Left colon (tissue), 2 donors: ENCODE data around the gene FAM83D. TPM values are rescaled to one million over a fixed set of nuclear protein-coding genes. Genes with fewer than 3 reads are reported as not detected.
"Not testable (repeated sequence)": the region's sequence is repeated elsewhere in the genome, so short reads cannot be mapped to it uniquely, and the experiment has no call there.

Source experiments
- ATAC-seq: fragments of 200-7000 bp; cut with Tn5 transposase; one replicate; pipeline ENCODE4 v1.9.1; 2020; ENCODE audit warnings: mild to moderate bottlenecking, moderate library complexity
- DNase-seq, 2 donors: peaks; one replicate each; pipeline ENCODE4 v3.0.0-alpha.2; 2020
- intact Hi-C, 2 donors: fragments of 100-400 bp; cut with DNase I in 1 of 2; cut with micrococcal nuclease in 1 of 2; formaldehyde crosslinking; loops; one replicate each; pipeline versions ENCODE4 v1.11.2 to v1.14.0; 2022; cut with DNase I, micrococcal nuclease
- total RNA-seq, 2 donors: library from RNA; stranded (reverse); fragmentation: NEBNext Ultra II Directional; extraction: Animal tissue kit (Norgen Biotek cat#: 25700); gene quantifications; one replicate each; pipeline ENCODE4 v1.2.1, GENCODE V29; 2021
- donor health status: DM: no; HTN: no; CAD: no.
- donor health status: DM: yes; HTN: yes; CAD: no.

The FAM83D gene
- total RNA-seq, 2 donors from 2014 or later, result 9.4 to 11.2 TPM

DNA sequence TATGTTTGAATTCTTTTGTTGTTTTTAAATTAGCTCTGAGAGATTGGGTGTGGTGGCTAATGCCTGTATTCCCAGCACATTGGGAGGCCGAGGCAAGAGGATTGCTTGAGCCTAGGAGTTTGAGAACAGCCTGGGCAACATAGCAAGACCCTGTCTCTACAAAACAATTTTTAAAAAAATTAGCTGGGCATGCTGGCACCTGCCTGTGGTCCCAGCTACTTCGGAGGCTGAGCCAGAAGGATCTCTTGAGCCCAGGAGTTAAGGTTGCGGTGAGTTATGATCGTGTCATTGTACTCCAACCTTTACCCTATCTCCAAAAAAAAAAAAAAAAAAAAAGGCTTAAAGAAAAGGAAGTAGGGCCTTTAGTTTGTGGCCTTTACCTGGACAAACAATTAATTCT is 58.8 kb downstream of the FAM83D start:
- no peak for DNase-seq
- peak; percentile 63 for ATAC-seq
- intact Hi-C loops, result no loop called here

DNA sequence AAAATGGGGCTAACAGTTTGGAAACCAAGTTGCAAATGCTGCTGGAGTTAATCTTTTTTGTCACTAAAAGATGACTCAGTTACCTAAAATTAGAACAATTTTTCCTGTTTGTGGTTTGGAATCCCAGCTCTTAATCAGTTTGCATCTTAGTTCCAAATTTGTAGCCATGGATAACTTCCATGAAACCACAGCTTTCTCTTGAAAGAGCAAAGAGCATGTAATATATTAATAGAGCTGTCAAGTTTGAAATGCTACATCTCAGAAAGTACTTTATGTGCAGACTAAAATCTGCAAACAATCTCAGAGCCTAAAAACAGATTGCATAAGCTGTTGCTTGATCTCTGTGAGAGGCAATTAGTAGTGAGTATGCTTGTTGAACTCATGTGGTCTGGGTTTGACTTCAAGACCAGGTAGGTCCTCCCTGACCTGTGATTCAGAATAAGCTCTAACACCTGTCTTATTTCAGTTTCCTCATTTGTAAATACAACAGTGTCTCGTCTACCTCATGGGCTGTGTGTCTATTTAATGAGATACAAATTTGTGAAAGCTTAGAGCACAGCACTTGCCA is 59.5 kb downstream of the FAM83D start:
- intact Hi-C loops, result no loop called here
- DNase-seq (no peak), ATAC-seq (peak; percentile 41)

DNA sequence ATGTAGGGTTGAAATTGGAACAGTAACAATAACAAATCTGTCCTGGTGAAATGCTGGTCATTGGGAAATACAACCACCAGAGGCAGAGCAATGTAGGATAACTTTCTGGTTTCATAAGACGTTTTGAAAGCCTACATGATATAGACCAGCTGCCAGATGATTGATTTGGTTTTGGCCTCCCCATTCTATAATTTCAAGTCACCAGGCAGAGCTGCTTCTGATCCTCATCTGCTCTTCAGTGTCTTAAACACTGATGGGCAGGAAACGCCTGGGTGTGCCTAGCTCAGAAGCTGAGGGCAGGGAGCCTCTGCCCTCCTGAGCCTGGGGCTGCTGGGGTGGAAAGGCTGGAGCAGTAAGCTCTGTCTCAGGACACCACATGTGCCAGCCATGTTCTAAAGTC is 60.4 kb downstream of the FAM83D start:
- no peak for DNase-seq
- peak; percentile 22 for ATAC-seq
- intact Hi-C loops, result no loop called here

DNA sequence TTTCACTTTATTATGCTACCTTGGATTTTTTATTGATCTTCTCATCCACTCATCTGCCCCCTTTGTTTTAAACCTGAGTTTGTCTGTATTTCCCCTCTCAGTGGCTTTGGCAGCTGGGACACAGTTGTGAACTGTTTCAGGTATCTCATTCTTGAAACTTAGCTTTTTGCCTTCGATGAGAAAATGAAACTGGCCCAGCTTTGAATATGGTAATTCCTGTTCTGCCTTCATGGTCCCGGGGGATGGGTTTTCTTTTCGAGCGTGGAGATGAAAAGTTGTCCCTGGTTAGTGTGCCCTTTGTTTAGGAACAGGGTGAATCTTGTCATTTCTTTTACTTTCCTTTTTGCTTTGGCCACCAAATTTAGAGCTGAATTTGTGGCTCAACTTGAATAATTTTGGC is 61.6 kb downstream of the FAM83D start:
- DNase-seq, result no peak
- intact Hi-C loops, result no loop called here
- ATAC-seq, result no peak

DNA sequence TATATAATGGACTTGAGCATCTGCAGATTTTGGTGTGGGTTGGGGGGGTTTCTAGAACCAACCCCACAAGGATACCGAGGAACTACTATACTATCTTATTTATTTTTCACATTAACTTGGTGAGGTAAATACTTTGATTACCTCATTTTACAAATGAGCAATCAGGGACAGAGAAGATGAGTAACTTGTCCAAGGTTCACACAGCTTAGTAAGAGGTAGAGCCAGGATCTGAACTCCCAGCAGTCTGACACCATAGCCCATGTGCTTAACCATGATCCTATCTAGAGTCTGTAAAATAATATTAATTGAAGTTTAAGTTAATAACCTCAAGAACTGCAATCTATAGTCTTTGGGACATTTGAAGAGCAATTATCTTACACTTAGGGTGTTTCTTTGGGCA is 64.5 kb downstream of the FAM83D start:
- no peak for DNase-seq
- ATAC-seq, result no peak
- intact Hi-C loops, result no loop called here

DNA sequence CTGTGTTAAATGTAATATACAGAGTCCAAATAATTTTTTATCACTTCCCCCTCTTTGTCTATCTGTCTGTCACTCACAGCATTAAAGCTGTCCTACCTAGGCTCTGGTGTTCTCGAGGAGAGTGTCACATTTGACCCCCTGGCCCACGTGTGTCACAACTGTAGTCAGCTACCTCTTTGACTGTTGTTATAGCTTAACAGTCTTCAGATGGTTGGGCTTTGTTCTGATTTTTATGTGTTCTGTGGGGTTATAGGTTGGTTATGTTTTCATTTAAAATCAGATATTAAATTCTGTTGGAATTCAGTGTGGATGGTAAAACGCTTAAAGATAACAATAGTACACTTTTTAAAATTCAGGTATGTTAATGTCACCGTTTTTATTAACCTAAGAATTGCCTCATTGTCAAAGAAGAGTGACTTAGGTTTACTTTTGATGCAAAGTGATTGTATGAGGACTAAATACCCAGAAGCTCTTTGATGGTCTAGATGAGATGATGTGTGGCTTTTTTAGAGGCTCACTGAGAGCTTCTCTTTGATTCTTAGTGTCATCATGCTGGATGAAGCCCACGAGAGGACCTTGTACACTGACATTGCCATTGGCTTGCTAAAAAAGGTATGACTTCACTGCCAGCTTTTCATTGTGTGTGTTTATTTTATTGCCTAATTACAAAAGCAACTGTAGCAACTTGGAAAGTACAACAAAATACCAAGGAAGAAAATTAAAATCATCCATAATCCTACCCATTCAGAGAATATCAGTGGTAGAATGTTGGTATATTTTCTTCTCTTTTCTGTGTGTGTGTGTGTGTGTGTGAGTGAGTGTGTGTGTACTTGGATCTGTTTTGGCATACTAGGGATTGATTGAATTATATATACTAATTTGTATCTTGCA is 65.8 kb downstream of the FAM83D start:
- intact Hi-C loops, result no loop called here
- ATAC-seq (no peak), DNase-seq (no peak)

DNA sequence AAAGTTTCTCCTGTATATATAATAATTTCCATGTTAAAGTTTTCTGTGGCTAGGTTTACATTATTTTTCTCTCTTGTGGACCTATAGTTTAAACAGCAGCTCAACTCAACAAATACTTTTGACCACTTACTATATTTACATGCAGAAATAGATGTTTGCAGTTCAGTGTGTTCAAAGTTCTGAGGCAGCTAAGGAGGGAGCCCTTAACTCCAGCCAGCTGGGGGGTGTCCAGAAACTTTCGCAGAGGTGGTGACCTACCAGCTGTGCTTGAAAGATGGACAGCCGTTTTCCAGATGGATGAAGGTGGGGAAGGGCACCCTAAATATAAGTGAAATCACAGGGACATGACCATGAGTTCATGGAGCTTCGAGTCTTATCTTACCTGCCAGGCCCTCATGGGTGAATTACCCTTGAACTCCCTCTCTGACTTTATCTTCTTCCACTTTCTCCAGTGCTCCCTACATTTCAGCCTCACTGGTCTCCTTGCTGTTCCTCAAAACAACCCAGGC is 69.4 kb downstream of the FAM83D start:
- DNase-seq (no peak), ATAC-seq (no peak)
- intact Hi-C loops, result no loop called here

DNA sequence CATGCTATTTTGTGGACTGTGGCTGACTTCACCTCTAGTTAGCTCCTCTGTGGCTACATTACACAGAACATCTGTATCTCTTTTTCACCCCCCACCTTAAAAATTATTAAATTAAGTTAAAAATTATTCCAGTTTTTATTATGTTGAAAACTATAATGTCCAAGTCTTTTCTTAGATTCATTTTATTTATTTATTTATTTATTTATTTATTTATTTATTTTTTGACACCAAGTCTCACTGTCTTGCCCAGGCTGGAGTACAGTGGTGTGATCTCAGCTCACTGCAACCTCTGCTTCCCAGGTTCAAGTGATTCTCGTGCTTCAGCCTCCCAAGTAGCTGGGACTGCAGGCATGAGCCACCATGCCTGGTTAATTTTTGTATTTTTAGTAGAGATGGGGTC is 70.6 kb downstream of the FAM83D start:
- ATAC-seq, intact Hi-C loops, DNase-seq: not testable (repeated sequence)

DNA sequence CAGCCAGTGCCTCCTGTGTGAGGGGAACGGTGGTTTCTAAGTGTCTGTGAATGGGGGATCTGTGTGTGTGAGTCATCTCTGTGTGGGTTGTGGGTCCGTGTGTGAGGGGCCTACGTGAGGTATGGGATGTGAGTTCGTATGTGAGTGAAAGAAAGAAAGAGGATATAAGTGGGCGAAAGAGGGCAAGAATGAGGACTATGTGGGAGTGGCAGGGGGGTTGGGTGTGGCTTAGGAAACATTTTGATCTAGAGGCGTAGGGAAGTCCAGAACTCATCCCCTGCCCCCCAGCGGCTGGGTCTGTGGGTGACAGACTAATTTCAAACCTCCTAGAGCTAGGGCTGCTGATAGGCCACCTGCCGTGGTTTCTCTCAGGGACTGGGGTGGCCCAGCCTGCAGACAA is 71.4 kb downstream of the FAM83D start:
- intact Hi-C loops, result no loop called here
- DNase-seq (no peak), ATAC-seq (no peak)

DNA sequence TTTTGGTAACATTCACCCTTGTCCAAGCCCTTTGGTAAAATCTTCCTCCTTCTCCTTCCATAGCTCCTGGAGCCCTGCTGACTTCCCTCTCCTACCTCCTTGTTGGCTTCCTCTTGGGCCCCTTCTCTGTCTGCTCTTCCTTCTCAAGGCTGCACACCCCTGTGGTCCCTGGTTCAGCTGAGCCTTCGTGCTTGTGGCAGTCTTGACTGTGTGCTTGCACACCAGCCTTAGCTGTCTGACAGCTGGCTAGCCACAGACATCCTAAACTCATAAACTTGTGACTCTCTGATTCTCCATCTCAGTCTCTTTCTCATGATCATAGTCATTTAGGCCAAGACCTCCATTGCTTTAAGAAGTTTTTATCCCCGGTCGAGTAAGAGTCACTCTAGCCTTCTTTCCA is 73.0 kb downstream of the FAM83D start:
- DNase-seq, result no peak
- intact Hi-C loops, result no loop called here
- ATAC-seq, result no peak

DNA sequence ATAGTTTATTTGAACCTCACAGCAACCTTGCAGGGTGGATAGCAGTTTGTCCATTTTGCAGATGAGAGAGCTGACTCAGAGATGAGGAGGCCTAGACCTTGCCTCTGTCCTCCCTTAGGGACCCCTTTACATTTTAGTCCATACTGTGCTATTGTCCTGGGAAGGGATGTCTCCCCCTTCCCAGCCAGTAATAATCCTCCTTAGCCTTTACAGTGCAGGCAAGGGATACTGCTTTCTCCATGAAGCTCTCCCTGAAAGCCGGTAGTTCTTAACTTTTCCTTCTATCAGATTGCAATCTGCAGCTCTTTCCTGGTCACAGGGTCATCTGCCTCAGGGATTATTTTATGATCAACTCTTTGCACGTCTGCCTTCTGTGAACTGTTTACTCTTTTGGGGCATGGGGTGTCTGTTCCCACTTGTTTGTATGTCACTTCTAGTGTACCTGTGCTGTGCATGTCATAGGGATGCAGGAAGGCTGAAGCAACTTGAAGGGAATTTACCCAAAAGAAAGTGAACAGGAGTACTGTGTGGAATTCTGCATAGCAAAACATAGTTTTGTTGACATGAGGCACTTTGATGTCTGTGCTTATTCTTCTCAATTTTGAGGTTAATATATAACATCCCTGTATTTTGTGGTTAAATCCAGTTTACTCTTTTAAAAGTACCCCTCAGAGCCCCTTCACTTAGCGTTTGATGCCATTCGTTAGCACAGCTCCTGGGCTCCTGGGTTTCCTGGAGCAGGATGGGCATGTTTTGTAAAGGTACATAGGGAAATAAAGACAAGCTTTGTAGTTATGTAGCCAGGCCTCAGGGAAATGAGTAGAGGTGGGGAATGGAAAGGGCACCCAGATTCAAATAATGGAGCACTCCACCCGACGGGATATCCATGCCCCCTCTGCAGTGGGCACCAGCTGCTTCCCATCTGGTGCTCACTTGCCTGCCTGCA is 74.0 kb downstream of the FAM83D start:
- DNase-seq (no peak), ATAC-seq (peak; percentile 56)
- intact Hi-C loops, result no loop called here

Other genes with a start within 250 kb of the FAM83D start
- under 1 TPM; 0.09 to 0.20 TPM for gene SLC32A1, start 201.9 kb upstream of the FAM83D start, total RNA-seq
- gene ACTR5, start 178.0 kb upstream of the FAM83D start, total RNA-seq, result 10 to 100 TPM in 1 of 2 donors, 1 to 10 TPM in 1; 5.9 to 10.1 TPM
- 1 to 10 TPM; 2.1 to 4.4 TPM for gene PPP1R16B, start 120.7 kb upstream of the FAM83D start, total RNA-seq
- gene DHX35, start 35.9 kb downstream of the FAM83D start, total RNA-seq, result 10 to 100 TPM; 14.0 to 14.1 TPM